HEK293 (cell line): Measurements from ENCODE around the gene SBK2.

ENCODE experiments used
- CTCF ChIA-PET: fragments of 350-600 bp; formaldehyde crosslinking; extraction: SDS; loops from one replicate; lab custom pipeline; 2021; ENCODE audit warnings: antibody characterized with exemption; lab: Yijun Ruan, JAX
- POLR2A ChIA-PET: fragments of 300-600 bp; formaldehyde crosslinking; extraction: SDS; loops from one replicate; lab custom pipeline; 2020; ENCODE audit warnings: antibody characterized with exemption, inconsistent platforms; lab: Yijun Ruan, JAX
- H3K27ac ChIP-seq: fragments of 200-500 bp; sonication (Bioruptor generic); 2 replicates; pipeline ENCODE4 v1.5.1; 2014; ENCODE audit warnings: low read depth, low read length, control low read depth, inconsistent platforms; ENCODE audit errors: extremely low read depth
- H3K36me3 ChIP-seq, 2 experiments: fragments of 200-500 bp in 1 of 2; sonication (Bioruptor generic) in 1 of 2; 1 replicate in 1 of 2; 2 replicates in 1 of 2; pipeline ENCODE4 v1.5.1; 2014 to 2017; ENCODE audit warnings: inconsistent platforms in 2 of 2, low read length in 2 of 2; ENCODE audit not compliant: control insufficient read depth in 2 of 2, insufficient read depth in 1 of 2
- H3K4me1 ChIP-seq: fragments of 200-500 bp; sonication (Bioruptor generic); 2 replicates; pipeline ENCODE4 v1.5.1; 2014; ENCODE audit warnings: mild to moderate bottlenecking, low read length, inconsistent platforms; ENCODE audit not compliant: control insufficient read depth, insufficient read depth
- H3K4me3 ChIP-seq: 2 replicates; pipeline ENCODE4 v1.5.1; 2011; ENCODE audit warnings: low read depth, mild to moderate bottlenecking, control low read depth, low read length, moderate library complexity
- H3K9me3 ChIP-seq: fragments of 200-500 bp; sonication (Bioruptor generic); 2 replicates; pipeline ENCODE4 v1.5.1; 2014; ENCODE audit warnings: low read depth, low read length, inconsistent platforms; ENCODE audit not compliant: control insufficient read depth, insufficient read depth
- BCL11A ChIP-seq: fragments of 450-650 bp; formaldehyde crosslinking; IDR thresholded peaks from 2 replicates; pipeline ENCODE4 v1.5.1; 2016; ENCODE audit warnings: low read depth, missing biosample characterization, missing genetic modification characterization
- BCL11B ChIP-seq: fragments of 450-650 bp; formaldehyde crosslinking; IDR thresholded peaks from 2 replicates; pipeline ENCODE4 v1.5.1; 2016; ENCODE audit warnings: low read depth, missing biosample characterization, missing genetic modification characterization
- GFI1B ChIP-seq: fragments of 450-650 bp; formaldehyde crosslinking; IDR thresholded peaks from 2 replicates; pipeline ENCODE4 v1.5.1; 2016; ENCODE audit warnings: missing biosample characterization, missing genetic modification characterization
- GLI2 ChIP-seq: fragments of 450-650 bp; formaldehyde crosslinking; IDR thresholded peaks from 2 replicates; pipeline ENCODE4; 2017; ENCODE audit warnings: missing biosample characterization, missing genetic modification characterization, low read depth, borderline replicate concordance
- HOXC10 ChIP-seq: sonication (generic); formaldehyde crosslinking; IDR thresholded peaks from 2 replicates; pipeline ENCODE4 v1.8.1; 2023; ENCODE audit warnings: mild to moderate bottlenecking, missing genetic modification reagents
- KLF9 ChIP-seq: fragments of 450-650 bp; formaldehyde crosslinking; IDR thresholded peaks from 2 replicates; pipeline ENCODE4 v1.5.1; 2016; ENCODE audit warnings: missing biosample characterization, missing genetic modification characterization, low read depth
- PRDM2 ChIP-seq: fragments of 450-650 bp; formaldehyde crosslinking; IDR thresholded peaks from 2 replicates; pipeline ENCODE4 v1.5.1; 2016; ENCODE audit warnings: missing biosample characterization, missing genetic modification characterization, borderline replicate concordance
- SP7 ChIP-seq: fragments of 450-650 bp; formaldehyde crosslinking; IDR thresholded peaks from 2 replicates; pipeline ENCODE4 v1.5.1; 2016; ENCODE audit warnings: missing biosample characterization, missing genetic modification characterization
- ZNF146 ChIP-seq: fragments of 450-650 bp; formaldehyde crosslinking; IDR thresholded peaks from 2 replicates; pipeline ENCODE4 v1.5.1; 2016; ENCODE audit warnings: missing biosample characterization, missing genetic modification characterization
- ZNF169 ChIP-seq: fragments of 450-650 bp; formaldehyde crosslinking; IDR thresholded peaks from 2 replicates; pipeline ENCODE4 v1.5.1; 2016; ENCODE audit warnings: missing biosample characterization, missing genetic modification characterization
- ZNF175 ChIP-seq: fragments of 450-650 bp; formaldehyde crosslinking; IDR thresholded peaks from 2 replicates; pipeline ENCODE4 v1.5.1; 2016; ENCODE audit warnings: missing biosample characterization, missing genetic modification characterization
- ZNF24 ChIP-seq: fragments of 450-650 bp; formaldehyde crosslinking; IDR thresholded peaks from 2 replicates; pipeline ENCODE4 v1.5.1; 2016; ENCODE audit warnings: missing biosample characterization, missing genetic modification characterization
- ZNF366 ChIP-seq: fragments of 450-650 bp; formaldehyde crosslinking; conservative IDR thresholded peaks from 2 replicates; pipeline ENCODE4 v1.5.1; 2016; ENCODE audit warnings: missing biosample characterization, missing genetic modification characterization
- ZNF529 ChIP-seq: fragments of 450-650 bp; formaldehyde crosslinking; IDR thresholded peaks from 2 replicates; pipeline ENCODE4 v1.5.1; 2017; ENCODE audit warnings: missing genetic modification characterization, missing biosample characterization; ENCODE audit not compliant: insufficient replicate concordance
- ZNF670 ChIP-seq: fragments of 450-650 bp; formaldehyde crosslinking; IDR thresholded peaks from 2 replicates; pipeline ENCODE4 v1.5.1; 2016; ENCODE audit warnings: missing biosample characterization, missing genetic modification characterization, low read depth
- ZNF747 ChIP-seq: fragments of 450-650 bp; formaldehyde crosslinking; IDR thresholded peaks from 2 replicates; pipeline ENCODE4 v1.5.1; 2016; ENCODE audit warnings: missing biosample characterization, missing genetic modification characterization
- ZNF791 ChIP-seq: fragments of 450-650 bp; formaldehyde crosslinking; IDR thresholded peaks from 2 replicates; pipeline ENCODE4 v1.5.1; 2016; ENCODE audit warnings: missing biosample characterization, missing genetic modification characterization
- TF ChIP-seq, protein P1 (sequence below): fragments of 450-650 bp; formaldehyde crosslinking; IDR thresholded peaks from 2 replicates; pipeline ENCODE4 v1.5.1; 2016; ENCODE audit warnings: missing biosample characterization, missing genetic modification characterization
- TF ChIP-seq, protein P2 (sequence below): fragments of 450-650 bp; formaldehyde crosslinking; IDR thresholded peaks from 2 replicates; pipeline ENCODE4 v1.5.1; 2016; ENCODE audit warnings: missing biosample characterization, missing genetic modification characterization

The SBK2 gene

DNA sequence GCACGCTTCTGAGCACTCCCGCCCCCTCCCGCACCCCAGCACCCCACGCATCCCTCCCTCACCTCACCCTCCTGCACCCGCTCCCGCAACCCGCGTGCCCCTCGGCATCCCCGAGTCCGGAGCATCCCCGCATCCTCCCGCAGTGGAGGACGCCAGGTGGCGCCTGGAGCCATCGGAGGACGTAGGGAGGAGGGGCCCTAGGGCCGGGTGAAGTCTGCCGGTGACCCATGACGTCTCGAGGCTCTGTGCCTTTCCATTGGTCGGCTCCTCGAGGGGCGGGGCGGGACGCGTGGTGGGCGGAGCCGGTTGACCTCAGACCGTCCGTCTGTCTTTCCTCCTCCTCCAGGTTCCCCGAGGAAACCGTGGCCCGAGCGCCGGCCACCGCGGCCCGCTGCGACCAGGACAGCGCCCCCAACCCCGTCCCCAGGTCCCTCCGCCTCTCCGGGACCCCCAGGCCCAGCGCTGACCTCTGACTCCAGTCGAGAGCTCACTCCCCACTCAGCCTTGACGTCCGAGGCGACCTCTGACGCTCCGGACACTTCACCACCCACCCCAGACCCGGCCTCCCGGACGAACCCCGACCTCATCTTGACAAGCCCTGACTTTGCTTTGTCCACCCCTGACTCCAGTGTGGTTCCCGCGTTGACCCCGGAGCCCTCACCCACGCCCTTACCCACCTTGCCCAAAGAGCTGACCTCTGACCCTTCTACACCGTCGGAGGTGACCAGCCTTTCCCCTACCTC, 19.9 kb downstream of the SBK2 start (continued):
- TF ChIP-seq PRDM2 (tag by site-specific recombination): no peak
- TF ChIP-seq GFI1B (tag by site-specific recombination): no peak
- peak; percentile 58; the same call in 1 of the 2 replicates for TF ChIP-seq SP7
- no peak for TF ChIP-seq ZNF169 (tag by site-specific recombination)
- peak; percentile 99 for TF ChIP-seq BCL11A
- peak; percentile 86 for TF ChIP-seq KLF9
- TF ChIP-seq ZNF366 (tag by site-specific recombination): peak; percentile 71
- TF ChIP-seq BCL11B (tag by site-specific recombination): peak; percentile 97
- TF ChIP-seq HOXC10: no peak

GRCh38 chr19:55508120-55508519, 28.8 kb downstream of the SBK2 start:
- TF ChIP-seq ZNF24 (tag by site-specific recombination) (no peak), ZNF670 (tag by site-specific recombination) (no peak), ZNF146 (tag by site-specific recombination) (no peak), GLI2 (tag by site-specific recombination) (no peak), ZNF529 (tag by site-specific recombination) (no peak), ZNF747 (tag by site-specific recombination) (no peak), ZNF175 (tag by site-specific recombination) (no peak), ZNF791 (tag by site-specific recombination) (no peak), BCL11A (no peak)
- TF ChIP-seq, protein P1, sequence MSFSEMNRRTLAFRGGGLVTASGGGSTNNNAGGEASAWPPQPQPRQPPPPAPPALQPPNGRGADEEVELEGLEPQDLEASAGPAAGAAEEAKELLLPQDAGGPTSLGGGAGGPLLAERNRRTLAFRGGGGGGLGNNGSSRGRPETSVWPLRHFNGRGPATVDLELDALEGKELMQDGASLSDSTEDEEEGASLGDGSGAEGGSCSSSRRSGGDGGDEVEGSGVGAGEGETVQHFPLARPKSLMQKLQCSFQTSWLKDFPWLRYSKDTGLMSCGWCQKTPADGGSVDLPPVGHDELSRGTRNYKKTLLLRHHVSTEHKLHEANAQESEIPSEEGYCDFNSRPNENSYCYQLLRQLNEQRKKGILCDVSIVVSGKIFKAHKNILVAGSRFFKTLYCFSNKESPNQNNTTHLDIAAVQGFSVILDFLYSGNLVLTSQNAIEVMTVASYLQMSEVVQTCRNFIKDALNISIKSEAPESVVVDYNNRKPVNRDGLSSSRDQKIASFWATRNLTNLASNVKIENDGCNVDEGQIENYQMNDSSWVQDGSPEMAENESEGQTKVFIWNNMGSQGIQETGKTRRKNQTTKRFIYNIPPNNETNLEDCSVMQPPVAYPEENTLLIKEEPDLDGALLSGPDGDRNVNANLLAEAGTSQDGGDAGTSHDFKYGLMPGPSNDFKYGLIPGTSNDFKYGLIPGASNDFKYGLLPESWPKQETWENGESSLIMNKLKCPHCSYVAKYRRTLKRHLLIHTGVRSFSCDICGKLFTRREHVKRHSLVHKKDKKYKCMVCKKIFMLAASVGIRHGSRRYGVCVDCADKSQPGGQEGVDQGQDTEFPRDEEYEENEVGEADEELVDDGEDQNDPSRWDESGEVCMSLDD (tag by site-specific recombination): no peak
- TF ChIP-seq, protein P2, sequence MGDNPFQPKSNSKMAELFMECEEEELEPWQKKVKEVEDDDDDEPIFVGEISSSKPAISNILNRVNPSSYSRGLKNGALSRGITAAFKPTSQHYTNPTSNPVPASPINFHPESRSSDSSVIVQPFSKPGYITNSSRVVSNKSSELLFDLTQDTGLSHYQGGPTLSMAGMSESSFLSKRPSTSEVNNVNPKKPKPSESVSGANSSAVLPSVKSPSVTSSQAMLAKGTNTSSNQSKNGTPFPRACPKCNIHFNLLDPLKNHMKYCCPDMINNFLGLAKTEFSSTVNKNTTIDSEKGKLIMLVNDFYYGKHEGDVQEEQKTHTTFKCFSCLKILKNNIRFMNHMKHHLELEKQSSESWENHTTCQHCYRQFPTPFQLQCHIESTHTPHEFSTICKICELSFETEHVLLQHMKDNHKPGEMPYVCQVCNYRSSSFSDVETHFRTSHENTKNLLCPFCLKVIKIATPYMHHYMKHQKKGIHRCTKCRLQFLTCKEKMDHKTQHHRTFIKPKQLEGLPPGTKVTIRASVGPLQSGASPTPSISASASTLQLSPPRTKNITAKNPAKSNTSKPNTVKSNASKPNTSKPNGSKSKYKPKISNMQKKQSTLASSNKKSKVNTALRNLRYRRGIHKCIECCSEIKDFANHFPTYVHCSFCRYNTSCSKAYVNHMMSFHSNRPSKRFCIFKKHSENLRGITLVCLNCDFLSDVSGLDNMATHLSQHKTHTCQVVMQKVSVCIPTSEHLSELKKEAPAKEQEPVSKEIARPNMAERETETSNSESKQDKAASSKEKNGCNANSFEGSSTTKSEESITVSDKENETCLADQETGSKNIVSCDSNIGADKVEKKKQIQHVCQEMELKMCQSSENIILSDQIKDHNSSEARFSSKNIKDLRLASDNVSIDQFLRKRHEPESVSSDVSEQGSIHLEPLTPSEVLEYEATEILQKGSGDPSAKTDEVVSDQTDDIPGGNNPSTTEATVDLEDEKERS: no peak
- Histone ChIP-seq H3K27ac (no peak overlapping the region), H3K4me1 (no peaks in the 10 kb centered on the region), H3K9me3 (no peaks in the 10 kb centered on the region), H3K4me3 (no peak overlapping the region), H3K36me3 (no peaks in the 10 kb centered on the region; a peak in 1 of 3 replicates)
- ChIA-PET CTCF (interaction anchor here (0.6 to 12.1 kb wide), 5 partner anchors 8 to 99 kb away, joined by 3 to 152 read pairs (median 5); partner anchors contain the start of gene ZNF628), POLR2A (interaction anchor here (0.7 to 1.2 kb wide), 3 partner anchors 98 to 117 kb away, joined by 3 to 5 read pairs (median 3); partner anchors contain the start of gene UBE2S)
